GM19193 (cell line): Measurements from ENCODE around the gene ZMIZ1.

Source experiments
- POLR2A ChIP-seq: IDR thresholded peaks from 4 replicates; pipeline ENCODE4 v1.6.1; 2011; ENCODE audit not compliant: insufficient read depth, insufficient read length; ENCODE audit errors: extremely low read depth

ZMIZ1 gene

DNA sequence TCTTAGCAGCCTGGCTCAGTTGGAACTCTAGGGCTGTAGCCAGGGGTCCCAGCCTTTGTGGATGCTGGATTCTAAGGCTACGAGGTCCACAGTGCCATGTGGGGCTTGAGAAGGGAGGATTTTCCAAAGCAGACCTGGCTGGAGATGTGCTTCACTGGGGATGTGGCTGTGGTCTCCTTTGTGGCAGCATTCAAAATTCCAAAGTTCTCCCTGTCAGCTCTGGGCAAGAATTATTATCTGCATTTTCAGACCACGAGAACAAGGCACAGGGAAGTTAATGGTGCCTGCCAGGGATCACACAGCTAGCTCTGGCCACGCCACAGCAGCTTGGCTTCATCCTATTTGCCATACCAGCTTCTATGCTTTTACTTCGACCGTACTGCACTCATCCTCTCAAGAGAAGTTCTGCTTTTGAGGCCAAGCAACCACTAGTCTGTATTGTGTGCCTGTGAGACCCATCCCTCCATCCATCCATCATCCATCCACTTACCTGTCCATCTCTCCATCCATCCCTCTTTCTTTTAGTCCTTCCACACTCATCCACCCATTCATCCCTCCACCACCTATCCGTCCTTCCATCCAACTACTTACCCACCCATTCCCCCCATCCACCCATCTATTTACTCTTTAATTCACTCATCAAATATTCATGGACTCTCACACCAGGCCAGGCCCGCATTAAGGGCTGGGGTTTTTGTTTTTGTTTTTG lies 71.5 kb downstream of the ZMIZ1 start:
- no peak for TF ChIP-seq POLR2A

DNA sequence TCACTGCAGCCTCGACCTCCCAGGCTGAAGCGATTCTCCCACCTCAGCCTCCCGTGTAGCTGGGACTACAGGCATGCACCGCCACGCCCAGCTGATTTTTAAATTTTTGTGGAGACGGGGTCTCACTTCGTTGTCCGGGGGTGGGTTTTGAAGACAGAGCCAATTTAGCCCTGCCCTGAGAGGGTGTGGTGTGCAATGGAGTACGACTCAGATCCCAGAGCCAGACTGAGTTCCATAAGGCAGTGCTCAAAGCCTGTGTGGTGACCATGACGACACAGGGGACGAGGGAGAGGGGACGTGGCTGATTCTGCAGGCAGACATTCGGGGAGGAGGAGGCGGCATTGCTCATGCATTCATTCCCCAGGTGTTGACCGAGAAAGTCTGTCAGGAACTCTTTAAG lies 72.1 kb downstream of the ZMIZ1 start:
- no peak for TF ChIP-seq POLR2A

- TF ChIP-seq POLR2A: no peak
These were observed 73.3 kb downstream of the ZMIZ1 start for GRCh38 chr10:79142064-79142491.

- no peak for TF ChIP-seq POLR2A
These were observed 74.0 kb downstream of the ZMIZ1 start for GRCh38 chr10:79142522-79143309.

DNA sequence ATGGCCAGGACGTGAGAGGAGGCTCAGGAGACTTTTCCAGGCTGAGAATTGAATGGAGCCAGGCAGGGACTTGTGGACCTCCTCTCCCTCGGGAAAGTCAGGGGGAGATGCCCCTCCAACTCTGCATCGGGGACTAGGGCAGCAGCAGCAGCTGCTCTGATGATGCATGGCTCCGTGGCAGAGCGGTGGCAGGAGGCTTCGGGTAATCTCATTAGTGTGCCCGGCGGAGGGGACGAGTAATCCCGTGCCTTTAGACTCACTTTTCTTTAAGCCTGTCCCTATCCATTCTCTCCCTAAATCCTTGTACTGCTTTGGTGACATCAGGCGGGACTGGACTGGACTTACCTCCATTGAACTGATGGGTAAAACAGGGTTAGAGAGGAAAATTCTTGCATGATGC lies 75.1 kb downstream of the ZMIZ1 start:
- no peak for TF ChIP-seq POLR2A

GRCh38 chr10:79144351-79145173 lies 75.8 kb downstream of the ZMIZ1 start:
- no peak for TF ChIP-seq POLR2A

- no peak for TF ChIP-seq POLR2A
These were observed 76.4 kb downstream of the ZMIZ1 start for GRCh38 chr10:79145174-79145483.

GRCh38 chr10:79145517-79146470 lies 77.0 kb downstream of the ZMIZ1 start:
- TF ChIP-seq POLR2A: no peak

- TF ChIP-seq POLR2A: no peak
These were observed 77.9 kb downstream of the ZMIZ1 start for GRCh38 chr10:79146611-79147130.

DNA sequence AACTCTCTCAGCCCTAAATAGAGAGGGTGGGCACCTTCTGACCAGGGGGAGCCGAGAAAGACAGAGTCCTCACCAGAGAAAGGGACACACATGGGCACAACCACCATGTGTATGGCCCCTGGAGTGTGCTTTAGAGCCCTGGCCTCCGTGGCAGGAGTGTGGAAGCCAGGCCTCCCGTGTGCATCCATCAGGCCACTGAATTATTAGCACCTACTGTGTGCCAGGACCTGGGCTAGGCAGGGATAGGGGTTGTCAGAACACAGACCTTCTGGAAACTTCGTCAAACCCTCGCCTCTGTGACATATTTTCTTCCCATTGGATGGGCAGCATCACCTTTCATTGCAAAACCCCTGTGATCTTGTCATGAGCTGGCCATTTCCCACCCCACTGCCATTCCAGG lies 78.5 kb downstream of the ZMIZ1 start:
- no peak for TF ChIP-seq POLR2A

DNA sequence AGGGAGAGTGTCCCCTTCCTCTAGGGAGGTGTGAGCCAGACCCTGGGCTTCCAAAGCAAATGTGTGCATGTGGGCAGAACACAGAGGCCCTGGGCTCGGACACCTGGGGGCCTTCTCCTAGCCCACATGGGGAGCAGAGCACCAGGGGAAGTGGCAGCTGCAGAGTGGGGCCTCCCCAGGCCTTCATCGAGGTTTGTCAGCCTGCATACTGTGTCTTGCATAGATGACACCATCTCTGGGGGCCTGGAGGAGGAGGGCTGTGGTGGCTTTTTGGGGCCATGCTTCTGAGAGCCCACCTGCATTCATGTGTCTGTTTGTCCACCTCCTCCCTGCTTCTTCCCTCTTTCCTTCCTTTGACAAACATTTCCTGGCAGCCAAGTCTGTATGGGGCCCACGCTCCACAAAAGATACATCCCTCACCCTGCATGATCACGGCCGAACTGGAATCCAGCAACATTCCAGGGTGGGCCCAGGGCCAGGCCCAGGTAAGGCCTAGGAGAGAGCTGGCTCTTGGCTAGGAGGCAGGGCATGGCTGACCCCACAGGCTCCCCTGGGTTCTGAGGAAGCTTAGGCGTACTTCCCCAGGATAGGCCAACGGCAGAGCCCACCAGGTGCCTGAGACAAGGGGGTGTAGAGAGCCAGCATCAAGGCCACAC lies 79.2 kb downstream of the ZMIZ1 start:
- no peak for TF ChIP-seq POLR2A

GRCh38 chr10:79148452-79149344 lies 79.9 kb downstream of the ZMIZ1 start:
- no peak for TF ChIP-seq POLR2A

DNA sequence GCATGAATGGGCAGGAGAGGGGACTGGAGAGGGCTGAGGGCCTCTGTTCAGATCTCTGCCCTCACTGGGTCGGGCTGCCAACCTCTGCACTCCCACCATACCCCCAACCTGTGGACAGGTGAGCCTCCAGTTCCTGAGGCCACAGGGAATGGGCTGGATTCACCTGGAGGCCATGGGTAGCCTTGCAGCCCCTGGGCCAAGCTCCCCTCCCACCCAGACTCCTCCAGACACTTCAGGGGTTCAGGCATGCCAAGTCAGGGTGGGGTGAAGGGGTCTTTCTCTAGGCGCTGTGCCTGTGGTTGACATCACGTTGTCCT lies 80.5 kb downstream of the ZMIZ1 start:
- no peak for TF ChIP-seq POLR2A
